GM21786 (cell line): ENCODE measurements around the gene NEURL4.
A peak's percentile ranks its signal among the peaks of the same experiment; 100 is the strongest.
"Not testable (repeated sequence)": the region's sequence is repeated elsewhere in the genome, so short reads cannot be mapped to it uniquely, and the experiment has no call there.

ENCODE experiments used
- ATAC-seq: cut with Tn5 transposase; IDR thresholded peaks from one replicate; pipeline ENCODE4 v1.9.1; 2021; ENCODE audit not compliant: unreplicated experiment

NEURL4 gene

DNA sequence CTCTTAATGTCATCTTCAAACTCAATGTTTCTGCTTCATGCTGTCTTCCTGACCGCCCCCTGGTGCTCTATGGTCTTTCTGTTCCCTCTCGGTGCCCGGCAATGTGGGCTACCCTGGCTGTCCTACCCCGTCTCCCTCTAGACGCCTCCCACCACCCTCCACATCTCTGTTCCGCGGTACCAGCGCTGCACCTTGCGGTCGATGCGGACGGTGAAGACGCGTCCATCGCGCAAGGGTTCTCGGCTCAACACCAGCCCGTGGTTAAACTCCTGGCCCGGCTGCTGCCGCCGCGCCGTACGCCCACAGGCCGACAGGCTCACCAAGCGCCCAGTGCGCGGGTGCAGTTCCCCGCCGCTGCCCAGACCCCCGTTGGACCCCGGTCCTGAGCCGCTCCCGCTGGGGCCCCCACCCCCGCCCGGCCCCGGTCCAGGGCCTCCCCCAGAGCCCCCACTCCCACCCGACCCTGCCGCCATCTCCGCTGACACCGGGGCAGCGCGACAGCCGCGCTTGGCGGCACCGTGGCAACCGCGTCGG lies at the start of gene NEURL4:
TSS of gene NEURL4 (minus strand) at position 496 of the 534 bp plus-strand sequence. CDS start at position 473, 23 bp downstream.
- no peak for ATAC-seq

DNA sequence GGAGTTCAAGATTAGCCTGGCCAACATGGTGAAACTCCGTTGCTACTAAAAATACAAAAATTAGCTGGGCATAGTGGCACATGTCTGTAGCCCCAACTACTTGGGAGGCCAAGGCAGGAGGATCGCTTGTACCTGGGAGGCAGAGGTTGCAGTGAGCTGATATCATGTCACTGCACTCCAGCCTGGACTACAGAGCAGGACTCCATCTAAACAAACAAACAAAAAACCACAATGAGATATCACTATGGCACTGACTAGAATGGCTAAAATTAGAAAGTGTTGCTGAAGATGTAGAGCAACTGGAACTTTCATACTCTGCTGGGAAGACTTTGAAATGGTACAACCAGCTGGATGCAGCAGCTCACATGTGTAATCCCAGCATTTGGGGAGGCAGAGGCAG lies 45.2 kb upstream of the NEURL4 start:
- no peak for ATAC-seq

DNA sequence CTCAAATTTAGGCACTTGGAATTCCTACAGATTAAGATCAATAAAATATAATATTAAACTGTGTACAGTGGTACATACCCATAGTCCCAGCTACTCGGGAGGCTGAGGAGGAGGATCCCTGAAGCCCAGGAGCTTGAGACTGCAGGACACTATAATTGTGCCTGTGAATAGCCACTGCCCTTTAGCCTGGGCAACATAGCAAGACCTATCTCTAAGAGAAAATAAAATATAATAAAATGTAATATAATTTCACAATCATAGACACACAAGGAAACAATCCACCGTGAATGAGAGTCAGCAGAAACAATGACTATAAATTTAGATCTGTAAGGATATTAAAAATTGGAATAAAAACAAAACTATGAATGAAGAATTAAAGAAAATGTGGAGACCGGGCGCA lies 41.7 kb upstream of the NEURL4 start:
- ATAC-seq, result no peak

DNA sequence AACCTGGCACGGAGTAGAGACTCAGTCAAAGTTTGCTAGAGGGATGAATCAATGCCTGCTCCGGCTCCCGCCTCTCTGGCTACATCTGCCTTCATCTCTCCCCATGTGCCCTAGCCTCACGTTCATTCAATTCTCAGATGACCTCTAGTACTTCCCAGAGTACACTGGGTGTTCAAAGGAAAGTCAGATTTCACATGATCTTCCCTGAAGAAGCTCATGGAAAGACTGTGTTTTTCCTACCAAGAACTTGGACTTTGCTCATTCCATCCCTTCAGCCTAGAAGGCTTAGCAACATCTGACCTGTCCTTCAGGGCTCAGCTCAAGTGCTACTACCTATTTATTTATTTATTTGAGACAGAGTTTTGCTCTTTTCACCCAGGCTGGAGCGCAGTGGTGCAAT lies 40.7 kb upstream of the NEURL4 start:
- ATAC-seq, result no peak

DNA sequence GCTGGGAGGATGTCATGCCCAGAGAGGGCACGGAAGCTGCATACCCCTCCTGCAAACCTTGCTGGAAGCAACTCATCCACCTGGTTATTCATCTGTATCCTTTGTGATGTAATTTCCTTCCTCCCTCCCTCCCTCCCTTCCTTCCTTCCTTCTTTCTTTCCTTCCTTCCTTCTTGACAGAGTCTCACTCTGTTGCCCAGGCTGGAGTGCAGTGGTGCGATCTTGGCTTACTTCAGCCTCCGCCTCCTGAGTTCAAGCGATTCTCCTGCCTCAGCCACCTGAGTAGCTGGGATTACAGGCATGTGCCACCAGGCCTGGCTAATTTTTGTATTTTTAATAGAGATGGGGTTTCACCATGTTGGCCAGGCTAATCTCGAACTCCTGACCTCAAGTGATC lies 39.5 kb upstream of the NEURL4 start:
- not testable (repeated sequence) for ATAC-seq

DNA sequence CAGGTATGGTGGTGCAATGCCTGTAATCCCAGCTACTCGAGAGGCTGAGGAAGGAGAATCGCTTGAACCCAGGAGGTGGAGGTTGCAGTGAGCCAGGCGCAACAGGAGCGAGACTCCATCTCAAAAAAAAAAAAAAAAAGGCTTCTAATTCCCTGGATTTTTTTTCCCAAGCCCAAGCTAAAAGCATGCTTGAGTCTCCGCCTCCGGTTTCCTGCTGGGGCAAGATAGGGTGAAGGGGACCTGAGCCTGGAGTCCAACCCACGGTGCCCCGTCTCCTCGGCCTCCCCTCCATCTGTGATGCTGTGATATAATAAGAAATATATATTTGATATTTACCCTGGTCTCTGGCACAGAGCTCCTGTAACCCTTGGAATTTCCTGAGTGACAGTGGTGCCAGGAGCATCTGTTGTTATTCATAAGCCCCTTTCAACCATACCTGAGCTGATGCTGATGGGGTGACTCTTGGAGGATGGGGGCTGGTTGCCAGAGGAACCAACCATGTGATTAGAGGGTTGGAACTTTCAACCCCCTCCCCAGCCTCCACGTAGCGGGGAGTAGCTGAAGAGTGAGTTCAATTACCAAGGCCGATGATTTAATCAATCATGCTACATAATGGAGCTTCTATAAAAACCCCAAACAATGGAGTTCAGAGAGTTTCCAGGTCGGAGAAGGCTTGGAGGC lies 38.9 kb upstream of the NEURL4 start:
- no peak for ATAC-seq

DNA sequence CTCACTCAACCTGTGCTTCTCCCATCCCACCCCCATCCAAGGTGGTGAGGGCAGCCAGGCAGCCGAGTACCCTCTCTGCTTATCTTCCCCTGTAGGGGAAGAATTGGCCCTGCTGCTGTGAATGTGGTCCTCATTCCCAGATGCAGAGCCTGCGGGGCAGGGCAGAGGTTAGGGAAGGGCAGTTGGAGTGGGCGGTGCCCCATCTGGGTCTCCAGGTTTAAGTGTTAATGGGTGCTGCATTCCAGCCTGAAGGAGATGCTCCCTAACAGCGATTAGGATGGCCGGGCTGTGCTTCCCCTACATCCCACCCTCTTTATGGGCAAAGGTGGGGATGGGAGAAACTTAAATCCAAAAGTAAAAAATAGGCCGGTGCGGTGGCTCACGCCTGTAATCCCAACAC lies 37.9 kb upstream of the NEURL4 start:
- ATAC-seq, result no peak

DNA sequence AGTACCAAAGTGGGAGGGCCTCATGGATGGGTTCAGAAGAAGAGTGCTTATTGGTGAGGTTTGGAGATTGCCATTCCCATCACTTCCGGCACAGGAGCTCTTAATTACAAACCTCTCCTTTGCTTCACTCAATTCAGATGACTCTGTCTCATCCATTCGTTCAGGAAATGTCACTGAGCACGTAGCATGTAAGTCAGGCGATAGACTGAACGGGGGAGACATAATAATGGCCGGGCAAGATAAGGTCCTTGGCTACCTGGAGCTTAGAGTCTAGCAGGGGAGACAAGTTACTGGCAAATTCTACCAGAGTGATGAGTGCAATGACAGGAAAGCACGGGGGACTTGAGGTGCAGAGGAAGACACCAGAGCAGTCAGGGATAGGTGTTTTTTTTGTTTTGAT lies 36.8 kb upstream of the NEURL4 start:
- ATAC-seq, result not testable (repeated sequence)

DNA sequence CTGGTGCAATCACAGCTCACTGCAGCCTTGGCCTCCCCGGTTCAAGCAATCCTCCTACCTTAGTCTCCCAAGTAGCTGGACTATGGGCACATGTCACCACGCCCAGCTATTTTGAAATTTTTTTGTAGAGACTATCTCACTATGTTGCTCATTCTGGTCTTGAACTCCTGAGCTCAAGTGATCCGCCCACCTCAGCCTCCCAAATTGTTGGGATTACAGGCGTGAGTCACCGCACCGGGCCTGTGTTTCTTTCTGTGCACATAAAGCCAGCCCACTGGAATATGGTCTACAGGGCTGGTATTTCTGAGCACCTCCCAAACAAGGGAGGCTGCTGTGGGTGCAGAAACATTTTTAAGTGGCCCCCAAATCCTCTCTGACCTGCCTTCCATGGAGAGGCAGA lies 34.2 kb upstream of the NEURL4 start:
- ATAC-seq, result no peak

DNA sequence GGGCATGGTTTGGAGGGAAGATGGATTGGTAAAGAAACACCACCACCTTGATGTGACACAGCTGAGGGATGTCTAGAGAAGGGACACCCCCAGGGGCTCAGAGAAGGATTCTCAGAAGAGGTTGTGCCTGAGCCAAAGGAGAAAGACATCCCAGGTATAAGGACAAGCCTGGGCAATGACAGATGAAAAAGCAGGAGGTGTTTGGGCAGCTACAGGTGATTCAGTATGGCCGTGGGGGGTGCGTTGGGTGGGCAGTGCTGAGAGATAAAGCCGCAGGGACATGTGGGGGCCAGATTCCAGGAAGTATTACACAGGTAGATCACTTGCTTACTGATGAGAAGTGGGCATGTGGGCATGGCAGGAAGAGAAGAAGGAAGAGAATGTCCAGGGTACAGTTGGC lies 32.8 kb upstream of the NEURL4 start:
- no peak for ATAC-seq

DNA sequence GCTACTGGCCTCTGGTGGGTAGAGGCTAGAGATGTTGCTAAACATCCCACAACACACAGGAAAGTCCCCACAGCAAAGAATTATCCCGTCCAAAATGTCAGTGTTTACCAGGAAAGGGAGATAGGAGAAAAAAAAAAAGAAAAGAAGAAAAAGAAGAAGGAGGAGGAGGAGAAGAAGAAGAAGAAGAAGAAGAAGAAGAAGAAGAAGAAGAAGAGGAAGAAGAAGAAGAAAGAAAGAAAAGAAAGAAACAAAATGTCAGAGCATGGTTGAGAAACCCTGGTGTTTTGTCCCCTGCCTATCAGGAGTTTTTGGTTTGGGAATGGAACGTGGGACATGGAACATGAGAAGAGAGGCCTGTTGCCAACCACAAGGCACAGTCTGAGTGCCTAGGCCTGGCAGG lies 28.2 kb upstream of the NEURL4 start:
- no peak for ATAC-seq

DNA sequence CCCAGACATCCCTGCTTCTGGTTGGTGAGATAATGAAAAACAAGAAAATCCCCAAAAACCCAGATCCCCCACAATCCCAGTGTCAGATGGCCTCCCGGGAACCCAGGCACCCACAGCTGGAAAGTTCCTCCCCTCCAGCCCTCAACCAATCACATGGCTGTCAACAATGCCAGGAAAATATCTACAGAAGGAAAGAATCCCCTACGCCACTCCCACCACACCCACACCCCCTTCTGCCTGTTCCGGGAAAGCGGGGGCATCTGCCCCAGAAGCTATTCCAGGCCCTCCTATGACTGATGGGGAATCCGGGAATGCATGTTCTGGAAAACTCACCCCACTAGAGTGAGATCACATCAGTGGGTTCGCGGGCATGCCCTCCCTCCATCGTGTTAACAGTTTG lies 27.6 kb upstream of the NEURL4 start:
- no peak for ATAC-seq

DNA sequence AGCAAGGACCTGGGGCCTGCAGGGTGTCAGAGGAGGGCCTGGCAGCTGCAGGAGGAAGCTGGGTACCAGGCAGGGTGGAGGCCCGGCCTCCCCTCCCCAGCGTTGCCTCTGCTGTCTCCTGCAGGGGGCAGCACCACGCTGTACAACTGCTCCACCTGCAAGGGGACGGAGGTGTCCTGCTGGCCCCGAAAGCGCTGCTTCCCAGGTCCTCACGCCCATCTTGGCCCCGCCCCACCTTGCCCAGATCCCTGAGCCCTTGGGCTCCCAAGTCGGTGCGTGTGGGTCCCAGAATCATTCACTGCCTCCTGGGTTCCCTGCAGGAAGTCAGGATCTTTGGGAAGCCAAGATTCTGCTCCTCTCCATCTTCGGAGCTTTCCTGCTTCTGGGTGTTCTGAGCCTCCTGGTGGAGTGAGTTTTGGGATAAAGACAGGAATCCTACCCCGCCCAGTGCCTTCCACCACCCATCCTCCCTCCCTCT lies 27.0 kb upstream of the NEURL4 start:
- no peak for ATAC-seq

DNA sequence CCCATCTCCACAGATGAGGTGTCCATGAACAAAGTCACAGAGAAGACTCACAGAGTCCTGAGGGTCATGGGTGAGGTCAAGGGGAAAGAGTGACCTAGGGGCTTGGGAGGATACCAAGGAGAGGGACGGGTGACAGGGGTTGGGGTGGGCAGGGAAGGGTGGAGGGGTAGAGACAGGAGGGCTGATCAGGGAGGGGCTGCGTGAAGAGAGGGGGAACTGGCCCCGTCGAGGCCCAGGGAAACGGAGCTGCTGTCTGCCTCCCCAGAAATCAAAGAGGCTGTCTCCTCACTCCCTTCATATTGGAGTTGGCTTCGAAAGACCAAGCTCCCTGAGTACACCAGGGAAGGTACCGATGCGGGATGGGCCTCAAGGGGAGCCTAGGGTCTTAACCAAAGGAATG lies 26.4 kb upstream of the NEURL4 start:
- no peak for ATAC-seq

DNA sequence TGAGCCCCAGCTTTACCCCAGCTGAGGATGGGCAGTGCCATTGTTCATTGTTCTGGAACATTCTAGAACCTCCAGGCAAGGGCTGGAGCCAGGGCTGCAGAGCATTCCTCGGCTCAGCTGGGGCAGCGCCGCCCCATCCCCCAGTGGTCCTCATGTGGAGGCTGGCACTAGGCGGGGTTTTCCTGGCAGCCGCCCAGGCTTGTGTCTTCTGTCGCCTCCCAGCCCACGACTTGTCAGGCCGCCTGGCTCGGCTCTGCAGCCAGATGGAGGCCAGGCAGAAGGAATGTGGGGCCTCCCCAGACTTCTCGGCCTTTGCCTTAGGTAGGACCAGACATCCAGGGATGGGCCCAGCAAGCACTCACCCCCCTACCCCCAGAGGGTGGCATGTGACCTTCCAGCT lies 25.9 kb upstream of the NEURL4 start, which contains the start of gene TMEM95:
TSS of gene TMEM95 (plus strand) at position 104 of the 400 bp plus-strand sequence. CDS start at position 153, 49 bp downstream.
- no peak for ATAC-seq

DNA sequence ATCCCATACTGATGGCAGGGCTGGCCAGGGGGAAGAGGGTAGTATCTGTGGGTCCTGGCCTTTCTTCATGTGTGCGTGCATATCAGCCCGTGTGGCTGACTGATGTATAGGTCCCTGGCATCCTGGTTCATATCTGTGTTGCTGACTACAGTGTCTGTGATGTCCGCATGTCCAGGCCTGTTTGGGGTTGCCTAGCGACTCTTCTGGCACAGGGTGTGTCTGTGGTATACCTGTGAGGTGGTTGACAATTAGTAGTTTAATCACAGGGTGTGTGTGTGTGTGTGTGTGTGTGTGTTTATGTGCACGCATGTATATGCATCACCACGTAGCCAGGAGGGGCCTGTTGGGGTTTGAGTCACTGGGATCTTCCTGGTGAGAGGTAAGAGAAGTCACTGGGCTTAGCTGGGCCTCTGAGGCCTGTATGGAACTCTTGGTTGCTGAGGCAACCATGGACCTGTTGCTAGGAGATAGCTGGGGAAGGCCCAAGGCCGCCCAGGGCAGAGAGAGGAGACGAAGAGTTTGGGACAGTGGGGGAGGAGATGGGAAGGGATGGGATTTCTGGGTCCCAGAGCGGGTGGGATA lies 25.2 kb upstream of the NEURL4 start:
- no peak for ATAC-seq

DNA sequence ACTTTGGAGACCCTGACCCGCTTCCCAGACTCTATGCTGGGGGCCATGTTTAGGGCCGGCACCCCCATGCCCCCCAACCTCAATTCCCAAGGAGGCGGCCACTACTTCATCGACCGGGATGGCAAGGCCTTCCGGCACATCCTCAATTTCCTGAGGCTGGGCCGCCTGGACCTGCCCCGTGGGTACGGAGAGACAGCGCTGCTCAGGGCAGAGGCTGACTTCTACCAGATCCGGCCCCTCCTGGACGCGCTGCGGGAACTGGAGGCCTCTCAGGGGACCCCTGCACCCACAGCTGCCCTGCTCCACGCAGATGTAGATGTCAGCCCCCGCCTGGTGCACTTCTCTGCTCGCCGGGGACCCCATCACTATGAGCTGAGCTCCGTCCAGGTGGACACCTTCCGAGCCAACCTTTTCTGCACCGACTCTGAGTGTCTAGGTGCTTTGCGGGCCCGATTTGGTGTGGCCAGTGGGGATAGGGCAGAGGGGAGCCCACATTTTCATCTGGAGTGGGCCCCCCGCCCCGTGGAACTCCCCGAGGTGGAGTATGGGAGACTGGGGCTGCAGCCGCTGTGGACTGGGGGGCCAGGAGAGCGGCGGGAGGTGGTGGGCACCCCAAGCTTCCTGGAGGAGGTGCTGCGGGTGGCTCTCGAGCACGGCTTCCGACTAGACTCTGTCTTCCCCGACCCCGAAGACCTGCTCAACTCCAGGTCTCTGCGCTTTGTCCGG lies 23.9 kb upstream of the NEURL4 start:
- ATAC-seq, result no peak

DNA sequence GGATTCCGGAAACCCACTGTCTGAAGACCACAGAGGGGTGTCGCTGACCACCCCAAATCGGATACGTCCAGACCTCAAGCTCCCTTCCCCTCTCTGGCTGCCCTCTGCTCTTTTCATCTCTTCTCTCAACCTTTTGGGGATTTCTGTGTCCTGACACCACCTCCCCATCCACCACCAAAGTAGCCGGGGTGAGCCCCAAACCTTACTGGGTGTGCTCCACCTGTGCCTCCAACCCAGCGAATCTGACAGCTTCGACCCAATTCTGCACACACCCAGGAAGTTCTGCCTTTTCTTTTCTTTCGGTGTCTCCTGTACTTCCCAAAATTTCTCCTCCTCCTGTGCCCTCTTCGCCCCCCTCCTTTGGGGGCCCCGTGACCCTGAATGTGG lies 23.4 kb upstream of the NEURL4 start:
- no peak for ATAC-seq

DNA sequence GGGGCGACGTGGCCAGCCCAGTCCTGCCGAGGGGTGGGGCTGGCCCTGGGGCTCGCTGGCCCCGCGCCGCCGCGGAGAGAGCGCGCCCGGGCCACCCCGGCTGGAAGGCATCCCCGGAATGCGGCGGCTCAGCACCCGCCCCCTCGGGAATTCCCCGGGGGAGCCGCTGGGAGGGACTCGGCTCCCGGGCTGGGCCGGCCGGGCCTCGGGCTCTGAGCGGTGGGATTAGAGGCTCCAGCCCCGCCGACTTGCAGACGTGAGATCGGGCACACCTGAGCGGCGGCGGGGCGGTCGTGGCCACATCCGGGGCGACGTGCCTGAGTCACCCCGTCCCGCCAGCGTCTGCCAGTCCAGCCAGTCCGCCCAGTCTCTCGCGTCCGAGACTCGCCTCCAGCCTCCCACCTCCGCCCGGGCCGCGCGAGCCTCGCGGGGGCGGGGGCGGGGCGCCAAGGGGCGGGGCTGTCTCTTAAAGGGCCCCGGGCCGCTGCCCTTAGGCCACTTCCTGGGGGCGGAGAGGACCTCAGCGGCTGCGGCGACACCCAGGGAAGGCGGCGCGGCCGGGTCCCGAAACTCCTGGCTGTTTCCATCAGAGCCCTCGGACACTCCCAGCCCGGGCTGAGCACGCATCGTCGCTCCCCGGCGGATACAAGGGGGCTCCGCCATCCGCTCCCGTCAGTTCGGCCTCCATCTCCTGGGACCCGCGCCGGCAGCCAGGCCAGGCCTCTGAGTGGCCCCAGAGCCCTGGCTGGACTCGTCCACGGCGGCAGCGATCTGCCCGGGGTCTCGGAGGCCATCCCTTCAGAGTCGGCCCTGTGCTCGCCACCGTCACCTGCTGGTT lies 22.7 kb upstream of the NEURL4 start, which contains the start of gene KCTD11:
TSS of gene KCTD11 (plus strand) at position 498 of the 838 bp plus-strand sequence.
- ATAC-seq, result peak; percentile 61

DNA sequence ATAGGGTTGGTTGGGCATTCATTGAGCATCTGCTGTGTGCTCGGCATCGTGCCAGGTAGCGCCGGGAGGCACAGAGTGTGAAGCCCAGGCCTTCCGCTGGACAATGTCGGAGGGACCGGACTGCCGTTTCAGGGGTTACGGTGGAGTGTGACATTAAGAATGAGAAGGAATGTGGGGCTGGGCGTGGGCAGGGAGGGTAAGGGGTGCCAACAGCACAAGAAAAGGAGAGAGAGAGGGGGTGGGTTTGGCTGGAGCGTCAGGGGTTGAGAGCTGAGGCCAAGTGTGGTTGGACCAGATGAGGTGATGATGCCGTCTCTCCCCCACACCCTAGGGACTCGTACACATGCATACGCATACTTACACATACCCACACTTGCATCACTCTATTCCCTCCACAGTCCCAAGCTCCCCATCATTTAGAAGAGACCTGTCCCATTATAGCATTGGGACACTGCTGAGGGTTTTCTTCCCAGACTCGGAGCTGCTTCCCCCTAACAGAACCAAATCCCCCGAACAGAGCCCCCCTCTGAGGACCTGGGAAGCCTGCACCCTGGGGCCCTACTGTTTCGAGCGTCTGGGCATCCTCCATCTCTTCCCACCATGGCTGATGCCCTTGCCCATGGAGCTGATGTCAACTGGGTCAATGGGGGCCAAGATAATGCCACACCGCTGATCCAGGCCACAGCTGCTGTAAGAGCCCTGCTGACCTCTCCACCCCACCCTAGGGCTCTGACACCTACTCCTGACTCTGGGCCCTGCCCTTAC lies 19.5 kb upstream of the NEURL4 start:
- no peak for ATAC-seq
